ENCODE results near the gene ATXN7L1. TPM values are rescaled to one million over a fixed set of nuclear protein-coding genes. Genes with fewer than 3 reads are reported as not detected.

The ATXN7L1 gene
- total RNA-seq, 4 donors from 2014 or later = 8.0 to 14.1 (median 10.6) TPM

DNA sequence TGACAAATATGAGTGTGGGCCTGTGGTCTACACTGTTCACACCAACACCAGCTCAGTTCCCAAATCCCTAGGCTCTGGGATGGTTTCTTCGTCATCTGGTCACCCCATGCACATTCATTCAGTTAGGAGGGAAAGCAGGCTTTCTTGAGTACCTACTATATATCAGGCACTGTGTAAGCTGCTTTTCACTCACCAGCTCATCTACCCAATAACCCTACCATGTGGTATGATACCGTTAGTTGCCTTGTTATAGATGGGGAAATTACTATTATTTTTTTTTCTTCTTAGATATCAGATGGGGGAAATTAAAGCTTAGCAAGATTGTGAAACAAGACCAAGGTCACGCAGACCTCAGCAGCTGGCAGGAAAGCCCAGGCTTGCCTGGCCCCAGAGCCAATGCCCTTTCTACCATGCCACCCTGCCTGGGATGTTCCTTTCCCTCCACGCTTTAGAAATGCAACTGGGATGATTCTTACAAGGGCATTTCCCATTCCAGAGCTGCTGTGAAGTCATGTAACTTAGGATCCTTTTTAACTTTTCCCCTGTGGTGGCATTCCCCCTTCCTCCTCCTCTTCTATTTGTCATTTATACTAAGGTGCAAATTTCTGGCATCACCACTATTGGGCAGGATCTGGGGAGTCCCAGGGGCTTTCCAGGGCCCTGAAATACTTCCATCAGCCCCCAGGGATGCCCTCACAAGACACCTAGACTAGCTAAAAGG, 202.0 kb downstream of the ATXN7L1 start:
- H3K4me1 ChIP-seq = peaks cover 18 to 61% (median 26%) of the 10 kb centered on the region in 3 donors
- no peak for TF ChIP-seq POLR2A (IDR thresholded peaks at IDR 0.05)
- TF ChIP-seq, protein P1, sequence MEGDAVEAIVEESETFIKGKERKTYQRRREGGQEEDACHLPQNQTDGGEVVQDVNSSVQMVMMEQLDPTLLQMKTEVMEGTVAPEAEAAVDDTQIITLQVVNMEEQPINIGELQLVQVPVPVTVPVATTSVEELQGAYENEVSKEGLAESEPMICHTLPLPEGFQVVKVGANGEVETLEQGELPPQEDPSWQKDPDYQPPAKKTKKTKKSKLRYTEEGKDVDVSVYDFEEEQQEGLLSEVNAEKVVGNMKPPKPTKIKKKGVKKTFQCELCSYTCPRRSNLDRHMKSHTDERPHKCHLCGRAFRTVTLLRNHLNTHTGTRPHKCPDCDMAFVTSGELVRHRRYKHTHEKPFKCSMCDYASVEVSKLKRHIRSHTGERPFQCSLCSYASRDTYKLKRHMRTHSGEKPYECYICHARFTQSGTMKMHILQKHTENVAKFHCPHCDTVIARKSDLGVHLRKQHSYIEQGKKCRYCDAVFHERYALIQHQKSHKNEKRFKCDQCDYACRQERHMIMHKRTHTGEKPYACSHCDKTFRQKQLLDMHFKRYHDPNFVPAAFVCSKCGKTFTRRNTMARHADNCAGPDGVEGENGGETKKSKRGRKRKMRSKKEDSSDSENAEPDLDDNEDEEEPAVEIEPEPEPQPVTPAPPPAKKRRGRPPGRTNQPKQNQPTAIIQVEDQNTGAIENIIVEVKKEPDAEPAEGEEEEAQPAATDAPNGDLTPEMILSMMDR (IDR thresholded peaks at IDR 0.05) = no peak
- H3K4me3 ChIP-seq = no peak overlapping the region
- intact Hi-C loops (cut with DNase I) = no loop called here
- H3K36me3 ChIP-seq = peaks cover 0 to 5% (median 0%) of the 10 kb centered on the region in 3 donors
- no peaks in the 10 kb centered on the region for H3K9me3 ChIP-seq
- H3K27ac ChIP-seq = no peak overlapping the region
- no peaks in the 10 kb centered on the region for H3K27me3 ChIP-seq
- WGBS, 2 donors = 49 to 69% methylated on average over 4 of the region's 4 CpGs
- no peak for DNase-seq

DNA sequence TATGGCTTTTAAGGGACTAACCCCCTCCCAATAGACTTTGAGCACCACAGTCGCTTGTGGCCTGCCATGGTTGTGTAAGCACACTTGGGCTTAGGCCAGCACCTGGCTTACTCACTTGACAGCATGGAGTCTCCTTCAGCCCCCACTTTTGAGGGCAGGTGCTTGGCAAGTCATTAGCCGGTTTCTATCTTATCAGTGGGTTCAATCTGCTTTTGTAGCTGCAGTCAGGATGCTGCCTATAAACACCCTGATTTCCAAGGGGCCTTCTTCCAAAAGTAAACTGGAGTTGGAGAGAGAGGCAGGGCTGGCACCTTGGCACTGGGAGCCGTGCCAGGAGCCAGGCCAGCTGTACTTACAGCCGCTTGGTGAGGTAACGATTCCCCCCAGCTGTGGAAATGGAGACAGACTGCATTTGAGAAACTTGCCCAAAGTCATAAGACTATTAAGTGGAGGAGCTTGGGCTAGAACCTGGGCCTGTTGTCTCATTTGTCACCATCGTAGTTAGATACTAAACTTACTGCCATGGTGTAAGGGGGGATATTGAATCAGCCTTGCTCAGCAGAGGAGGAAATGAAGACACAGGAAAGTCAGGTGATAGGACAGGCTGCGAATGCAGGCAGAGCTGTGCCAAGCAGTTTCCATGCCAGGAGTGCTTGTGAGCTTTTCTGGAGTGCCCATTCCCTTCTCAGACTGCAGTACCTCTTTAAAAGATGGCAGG, 202.9 kb downstream of the ATXN7L1 start:
- Histone ChIP-seq H3K4me3 (no peak overlapping the region), H3K36me3 (peaks cover 0 to 5% (median 0%) of the 10 kb centered on the region in 3 donors), H3K27ac (peak overlapping the region in 1 of 4 donors; percentile 3), H3K4me1 (peaks cover 15 to 52% (median 20%) of the 10 kb centered on the region in 3 donors), H3K9me3 (no peaks in the 10 kb centered on the region), H3K27me3 (no peaks in the 10 kb centered on the region)
- TF ChIP-seq, protein P1 (IDR thresholded peaks at IDR 0.05) = no peak
- no peak for TF ChIP-seq POLR2A (IDR thresholded peaks at IDR 0.05)
- intact Hi-C loops (cut with DNase I) = no loop called here
- no peak for DNase-seq
- WGBS, 2 donors = 37 to 60% methylated on average over 6 to 7 of the region's 7 CpGs

DNA sequence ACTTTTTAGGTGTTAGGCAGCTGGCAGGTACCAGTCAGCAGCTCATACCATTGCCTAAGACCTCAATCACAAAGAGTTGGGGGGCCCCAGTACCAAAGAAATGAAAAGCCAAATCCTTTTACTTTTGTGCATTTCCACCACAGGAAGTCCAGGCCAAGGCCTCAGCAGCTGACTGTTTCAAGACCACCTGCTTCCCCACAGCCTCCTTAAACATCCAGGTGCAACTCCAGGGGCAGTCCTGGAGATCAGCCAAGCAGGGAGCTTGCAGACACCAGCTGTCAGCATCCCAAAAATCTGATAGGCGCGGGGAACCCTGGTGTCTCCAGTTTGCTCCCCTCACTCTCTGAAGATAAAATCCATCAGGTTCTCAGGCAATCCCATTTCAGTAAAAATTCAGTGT, 203.6 kb downstream of the ATXN7L1 start:
- 93 to 95% methylated on average over 2 of the region's 2 CpGs for WGBS, 2 donors
- no peaks in the 10 kb centered on the region for H3K9me3 ChIP-seq
- TF ChIP-seq POLR2A (IDR thresholded peaks at IDR 0.05) = no peak
- TF ChIP-seq, protein P1 (IDR thresholded peaks at IDR 0.05) = no peak
- intact Hi-C loops (cut with DNase I) = no loop called here
- peaks cover 7 to 45% (median 13%) of the 10 kb centered on the region in 3 donors for H3K4me1 ChIP-seq
- H3K36me3 ChIP-seq = peaks cover 0 to 5% (median 0%) of the 10 kb centered on the region in 3 donors
- no peak overlapping the region for H3K27ac ChIP-seq
- no peaks in the 10 kb centered on the region for H3K27me3 ChIP-seq
- DNase-seq = no peak
- no peak overlapping the region for H3K4me3 ChIP-seq

DNA sequence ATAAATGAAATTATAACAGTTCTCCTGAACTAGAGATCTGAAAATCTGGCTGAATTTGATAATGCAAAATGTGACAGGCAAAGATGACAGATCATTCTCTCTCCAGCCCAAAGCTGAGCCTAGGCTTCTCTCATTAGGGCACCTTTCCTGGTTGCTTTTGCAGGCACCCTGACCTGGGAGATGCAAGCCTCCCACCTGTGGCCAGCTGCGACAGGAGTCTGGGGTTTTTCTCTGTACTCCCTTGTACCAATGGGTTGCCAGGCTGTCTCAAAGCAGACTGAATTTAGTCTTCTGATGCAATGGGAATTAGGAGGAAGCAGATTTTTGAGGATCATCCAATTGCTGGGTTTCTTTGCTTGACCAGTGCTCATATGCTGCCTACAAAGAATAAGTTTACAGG, 210.1 kb downstream of the ATXN7L1 start:
- Histone ChIP-seq H3K4me3 (no peak overlapping the region), H3K27ac (no peak overlapping the region), H3K4me1 (peaks cover 0 to 8% (median 0%) of the 10 kb centered on the region in 3 donors), H3K36me3 (peaks cover 0 to 38% (median 0%) of the 10 kb centered on the region in 3 donors), H3K27me3 (no peaks in the 10 kb centered on the region), H3K9me3 (no peaks in the 10 kb centered on the region)
- TF ChIP-seq, protein P1 (IDR thresholded peaks at IDR 0.05) = no peak
- TF ChIP-seq POLR2A (IDR thresholded peaks at IDR 0.05) = no peak
- intact Hi-C loops (cut with DNase I) = no loop called here
- 82 to 86% methylated on average over 1 of the region's 1 CpG for WGBS, 2 donors
- DNase-seq = no peak

DNA sequence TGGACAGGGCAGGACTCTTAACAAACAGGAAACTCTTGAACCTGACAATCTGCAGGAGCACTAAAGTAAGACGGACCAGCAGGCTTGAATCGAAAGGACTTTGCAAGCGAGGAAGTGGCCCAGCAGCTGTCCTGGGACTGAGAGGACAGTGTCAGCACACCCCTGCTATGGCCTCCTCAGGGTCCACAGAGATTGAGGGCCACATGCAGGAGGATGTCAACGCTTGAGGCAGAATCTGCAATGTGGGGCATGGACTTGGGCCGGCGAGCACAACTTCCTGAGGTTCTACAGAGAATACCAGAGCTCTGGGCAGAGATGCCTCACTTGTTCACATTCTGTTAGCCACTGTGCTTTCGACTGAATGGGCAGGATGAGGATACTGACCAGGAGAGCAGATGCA, 210.7 kb downstream of the ATXN7L1 start:
- Histone ChIP-seq H3K27me3 (no peaks in the 10 kb centered on the region), H3K9me3 (no peaks in the 10 kb centered on the region), H3K27ac (no peak overlapping the region), H3K4me1 (peaks cover 0 to 8% (median 0%) of the 10 kb centered on the region in 3 donors), H3K4me3 (no peak overlapping the region), H3K36me3 (peaks cover 0 to 45% (median 0%) of the 10 kb centered on the region in 3 donors)
- intact Hi-C loops (cut with DNase I) = no loop called here
- 87 to 92% methylated on average over 6 to 7 of the region's 7 CpGs for WGBS, 2 donors
- no peak for DNase-seq
- no peak for TF ChIP-seq POLR2A (IDR thresholded peaks at IDR 0.05)
- TF ChIP-seq, protein P1 (IDR thresholded peaks at IDR 0.05) = no peak

Data from esophagus squamous epithelium (tissue), 5 donors.